NB4 (cell line): Measurements from ENCODE around the gene TC2N.

ENCODE experiments used
- DNase-seq: peaks from one replicate; pipeline ENCODE4 v3.0.0; 2010; ENCODE audit warnings: low read depth
- H3K4me3 ChIP-seq: one replicate; pipeline ENCODE4 v1.5.1; 2011; ENCODE audit warnings: mild to moderate bottlenecking, low read depth, low read length, moderate library complexity
- MYC ChIP-seq: IDR thresholded peaks from 2 replicates; pipeline ENCODE4 v1.6.1; 2011; ENCODE audit warnings: low read depth, low read length
- POLR2A ChIP-seq: IDR thresholded peaks from 2 replicates; pipeline ENCODE4 v1.6.1; 2011; ENCODE audit warnings: mild to moderate bottlenecking; ENCODE audit not compliant: insufficient read length; ENCODE audit errors: extremely low read depth
- TF ChIP-seq, protein P1 (sequence below): IDR thresholded peaks from one replicate; pipeline ENCODE4 v1.5.1; 2012; ENCODE audit warnings: low read depth, low read length
- TF ChIP-seq, protein P2 (sequence below): IDR thresholded peaks from 2 replicates; pipeline ENCODE4 v1.6.1; 2011; ENCODE audit warnings: low read depth, low read length

The TC2N gene

DNA sequence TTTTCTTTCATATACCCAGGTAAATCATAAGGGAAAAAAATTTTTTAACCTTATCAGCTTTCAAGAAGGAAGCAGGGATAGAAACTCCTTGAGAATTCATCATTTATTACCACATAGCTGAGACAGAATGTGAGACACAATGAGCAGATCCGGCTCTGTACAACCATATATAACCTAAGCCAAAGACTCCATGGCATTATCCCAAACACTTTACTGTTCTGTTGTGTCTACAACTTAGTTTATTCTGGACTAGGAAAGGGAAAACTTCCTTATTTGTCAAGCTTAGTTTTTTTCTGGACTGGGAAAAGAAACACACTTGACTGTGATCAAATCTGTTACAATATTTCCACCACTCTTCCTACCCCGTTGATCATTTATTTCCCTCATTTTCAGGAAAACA is 97.2 kb downstream of the TC2N start:
- H3K4me3 ChIP-seq = no peak overlapping the region
- TF ChIP-seq, protein P1, sequence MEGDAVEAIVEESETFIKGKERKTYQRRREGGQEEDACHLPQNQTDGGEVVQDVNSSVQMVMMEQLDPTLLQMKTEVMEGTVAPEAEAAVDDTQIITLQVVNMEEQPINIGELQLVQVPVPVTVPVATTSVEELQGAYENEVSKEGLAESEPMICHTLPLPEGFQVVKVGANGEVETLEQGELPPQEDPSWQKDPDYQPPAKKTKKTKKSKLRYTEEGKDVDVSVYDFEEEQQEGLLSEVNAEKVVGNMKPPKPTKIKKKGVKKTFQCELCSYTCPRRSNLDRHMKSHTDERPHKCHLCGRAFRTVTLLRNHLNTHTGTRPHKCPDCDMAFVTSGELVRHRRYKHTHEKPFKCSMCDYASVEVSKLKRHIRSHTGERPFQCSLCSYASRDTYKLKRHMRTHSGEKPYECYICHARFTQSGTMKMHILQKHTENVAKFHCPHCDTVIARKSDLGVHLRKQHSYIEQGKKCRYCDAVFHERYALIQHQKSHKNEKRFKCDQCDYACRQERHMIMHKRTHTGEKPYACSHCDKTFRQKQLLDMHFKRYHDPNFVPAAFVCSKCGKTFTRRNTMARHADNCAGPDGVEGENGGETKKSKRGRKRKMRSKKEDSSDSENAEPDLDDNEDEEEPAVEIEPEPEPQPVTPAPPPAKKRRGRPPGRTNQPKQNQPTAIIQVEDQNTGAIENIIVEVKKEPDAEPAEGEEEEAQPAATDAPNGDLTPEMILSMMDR = no peak
- no peak for TF ChIP-seq MYC
- no peak for TF ChIP-seq POLR2A
- TF ChIP-seq, protein P2, sequence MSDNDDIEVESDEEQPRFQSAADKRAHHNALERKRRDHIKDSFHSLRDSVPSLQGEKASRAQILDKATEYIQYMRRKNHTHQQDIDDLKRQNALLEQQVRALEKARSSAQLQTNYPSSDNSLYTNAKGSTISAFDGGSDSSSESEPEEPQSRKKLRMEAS = no peak
- DNase-seq = no peak

DNA sequence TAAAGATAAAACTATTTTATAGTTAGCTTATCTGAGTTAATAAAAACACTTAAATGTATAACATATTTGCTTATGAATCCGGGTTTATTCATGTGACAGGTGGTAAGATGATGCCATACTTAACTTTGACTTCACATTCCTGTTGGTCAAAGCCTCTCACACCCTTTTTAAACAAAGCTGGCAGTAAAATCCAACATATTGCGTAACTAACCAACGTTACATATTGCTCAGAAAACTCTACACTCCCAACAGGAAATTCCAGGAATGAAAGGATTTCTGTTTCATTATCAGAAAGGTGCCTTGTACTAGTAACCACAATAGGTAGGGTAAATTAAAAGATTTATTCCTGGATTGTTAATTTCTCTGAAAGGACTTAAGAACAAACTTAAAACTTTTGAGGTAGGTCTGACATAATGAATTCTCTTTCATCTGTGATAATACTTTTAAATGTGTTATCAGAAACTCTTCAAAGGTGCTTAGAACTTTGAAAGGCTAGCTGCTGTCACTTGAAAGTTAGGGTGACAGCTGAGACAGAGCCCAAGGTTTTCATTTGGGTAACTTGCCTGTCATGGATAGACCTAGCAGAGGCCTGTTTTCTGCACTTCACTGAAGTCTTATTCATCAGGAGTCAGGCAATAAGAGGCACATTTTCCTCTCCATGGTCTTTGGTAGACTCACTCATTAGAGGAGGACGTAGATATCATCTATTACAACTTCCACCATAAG is 111.6 kb downstream of the TC2N start:
- no peak overlapping the region for H3K4me3 ChIP-seq
- TF ChIP-seq, protein P2 = no peak
- TF ChIP-seq MYC (no peak), POLR2A (no peak)
- TF ChIP-seq, protein P1 = no peak
- DNase-seq = no peak

DNA sequence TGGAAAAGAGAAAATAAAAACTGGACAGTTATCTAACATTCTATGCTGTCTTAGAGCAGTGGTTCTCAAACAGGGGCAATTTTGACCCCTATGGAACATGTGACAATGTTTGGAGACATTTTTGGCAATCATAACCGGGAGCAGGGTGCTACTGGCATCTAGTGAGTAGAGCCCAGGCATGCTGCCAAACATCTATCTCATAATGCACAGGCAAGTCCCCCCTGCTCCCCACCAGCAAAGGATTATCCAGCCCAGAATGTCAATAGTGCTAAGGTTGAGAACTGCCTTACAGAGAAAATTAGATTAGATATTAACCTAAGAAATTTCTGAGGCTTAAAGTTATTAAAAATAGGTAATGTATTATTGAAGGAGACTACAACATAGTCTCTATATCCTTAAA is 112.5 kb downstream of the TC2N start:
- no peak overlapping the region for H3K4me3 ChIP-seq
- no peak for DNase-seq
- TF ChIP-seq, protein P1 = no peak
- TF ChIP-seq MYC = no peak
- TF ChIP-seq, protein P2 = no peak
- TF ChIP-seq POLR2A = no peak

DNA sequence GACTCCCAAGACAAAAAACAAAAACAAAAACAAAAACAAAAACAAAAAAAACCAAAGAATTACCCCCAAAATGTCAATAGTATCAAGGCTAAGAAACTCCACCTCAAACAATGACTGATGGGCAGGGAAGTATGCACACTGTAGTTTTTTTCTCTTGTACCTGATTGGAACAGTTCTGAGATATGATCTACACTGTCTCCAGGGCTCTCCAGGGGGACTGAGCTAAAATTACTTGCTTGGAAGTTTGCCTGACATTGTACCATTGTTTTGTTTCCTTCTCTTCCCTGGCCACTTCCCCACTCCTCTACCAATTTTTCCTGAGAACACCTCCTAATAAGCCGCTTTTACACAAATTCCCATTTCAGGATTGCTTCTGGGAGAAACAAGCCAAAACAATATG is 113.2 kb downstream of the TC2N start:
- TF ChIP-seq POLR2A (no peak), MYC (no peak)
- TF ChIP-seq, protein P2 = no peak
- TF ChIP-seq, protein P1 = no peak
- H3K4me3 ChIP-seq = no peak overlapping the region
- no peak for DNase-seq

DNA sequence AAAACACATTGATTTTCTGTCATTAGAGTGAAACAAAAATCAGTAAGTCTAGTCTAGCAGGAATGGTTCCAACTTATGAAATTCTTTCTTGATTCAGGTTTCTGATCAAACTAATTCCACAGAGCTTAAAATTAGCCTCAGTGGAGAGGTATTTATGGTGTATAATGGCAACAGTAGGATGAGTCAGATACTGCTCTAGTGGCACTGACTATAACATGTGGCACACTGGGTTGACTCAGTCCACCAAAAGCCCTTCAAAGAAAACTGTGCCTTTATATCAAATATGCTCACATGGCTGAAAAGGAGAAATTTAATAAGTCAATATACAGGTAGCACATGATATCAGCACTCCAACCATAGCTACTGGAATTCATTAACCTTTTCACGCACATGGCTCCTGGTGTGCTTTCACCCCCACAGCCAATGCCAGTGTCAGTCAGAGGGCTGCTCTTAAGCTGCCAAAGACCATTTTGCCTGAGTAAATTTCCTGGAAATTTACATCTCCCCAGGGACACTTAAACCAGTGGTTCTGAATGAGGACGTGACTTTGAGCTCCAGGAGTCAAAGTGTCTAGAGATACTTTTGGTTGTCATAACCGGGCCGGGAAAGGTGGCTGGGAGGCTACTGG is 113.7 kb downstream of the TC2N start:
- DNase-seq = no peak
- H3K4me3 ChIP-seq = no peak overlapping the region
- TF ChIP-seq, protein P2 = no peak
- TF ChIP-seq MYC (no peak), POLR2A (no peak)
- TF ChIP-seq, protein P1 = no peak
